H1 (cell line): ENCODE measurements around the gene P2RX1. TPM values are rescaled to one million over a fixed set of nuclear protein-coding genes. Genes with fewer than 3 reads are reported as not detected.
"Not testable (repeated sequence)": the region's sequence is repeated elsewhere in the genome, so short reads cannot be mapped to it uniquely, and the experiment has no call there.

ENCODE experiments used
- CTCF ChIA-PET: fragments of 300-600 bp; sonication (Branson Sonifier 250); formaldehyde crosslinking; loops from one replicate; lab custom pipeline; 2021; ENCODE audit not compliant: partially characterized antibody; lab: Charles Lee
- POLR2A ChIA-PET: fragments of 300-600 bp; sonication (Branson Sonifier 250); formaldehyde crosslinking; loops from one replicate; lab custom pipeline; 2021; ENCODE audit warnings: inconsistent platforms; ENCODE audit not compliant: partially characterized antibody; lab: Charles Lee
- DNase-seq, 2 experiments: peaks; one replicate each; pipeline versions ENCODE4 v3.0.0 to v3.0.0-alpha.2; 2010 to 2022; ENCODE audit warnings: low spot score in 2 of 2, low read depth in 1 of 2, mixed read lengths in 1 of 2
- FAIRE-seq: peaks from 2 replicates; lab custom pipeline; 2011; peaks lifted over from hg19 to GRCh38; lab: Jason Lieb, UNC
- H2AFZ ChIP-seq: 2 replicates; pipeline ENCODE4 v1.8.1; 2012; ENCODE audit warnings: low read length, inconsistent platforms
- H2AK5ac ChIP-seq: 2 replicates; pipeline ENCODE4 v1.6.1; 2013; ENCODE audit warnings: low read depth, low read length
- H2BK120ac ChIP-seq: replicated peaks from 2 replicates; pipeline ENCODE3; 2013; ENCODE audit warnings: low read depth, low read length, inconsistent platforms
- H2BK12ac ChIP-seq: 2 replicates; pipeline ENCODE4 v1.6.1; 2013; ENCODE audit warnings: low read depth, low read length
- H2BK15ac ChIP-seq: 2 replicates; pipeline ENCODE4 v1.6.1; 2013; ENCODE audit warnings: low read length
- H2BK20ac ChIP-seq: 2 replicates; pipeline ENCODE4 v1.6.1; 2013; ENCODE audit warnings: low read length
- H2BK5ac ChIP-seq: 2 replicates; pipeline ENCODE4 v1.6.1; 2013; ENCODE audit warnings: low read depth, low read length
- H3K14ac ChIP-seq: 2 replicates; pipeline ENCODE4 v1.6.1; 2013; ENCODE audit warnings: inconsistent platforms; ENCODE audit not compliant: insufficient read length
- H3K18ac ChIP-seq: 2 replicates; pipeline ENCODE4 v1.6.1; 2013; ENCODE audit warnings: low read length; ENCODE audit errors: extremely low read depth
- H3K23ac ChIP-seq: 2 replicates; pipeline ENCODE4 v1.6.1; 2013; ENCODE audit warnings: inconsistent platforms; ENCODE audit not compliant: insufficient read length
- H3K23me2 ChIP-seq: 2 replicates; pipeline ENCODE4 v1.6.1; 2013; ENCODE audit warnings: low read depth, low read length
- H3K27ac ChIP-seq: 2 replicates; pipeline ENCODE4 v1.6.1; 2011; ENCODE audit warnings: low read depth, low read length, inconsistent platforms
- H3K27me3 ChIP-seq, 4 experiments: replicated peaks in 1 of 4; 1 replicate in 1 of 4; 2 replicates in 3 of 4; pipeline versions ENCODE4 v1.6.1 to v1.8.1; 2011 to 2013; ENCODE audit warnings: low read length in 3 of 4, mild to moderate bottlenecking in 3 of 4, inconsistent platforms in 2 of 4, mixed read lengths in 2 of 4, moderate library complexity in 1 of 4; ENCODE audit not compliant: control insufficient read depth in 3 of 4, insufficient read depth in 3 of 4; ENCODE audit errors: extremely low read depth in 1 of 4
- H3K36me3 ChIP-seq, 4 experiments: 2 replicates each; pipeline versions ENCODE4 v1.6.1 to v1.8.1; 2011 to 2013; ENCODE audit warnings: mild to moderate bottlenecking in 4 of 4, low read length in 3 of 4, moderate library complexity in 2 of 4, control low read depth in 1 of 4, inconsistent platforms in 1 of 4; ENCODE audit not compliant: insufficient read depth in 4 of 4, control insufficient read depth in 2 of 4
- H3K4ac ChIP-seq: replicated peaks from 2 replicates; pipeline ENCODE3; 2013; ENCODE audit warnings: low read length, low read depth, mixed read lengths, inconsistent platforms; ENCODE audit not compliant: insufficient read length
- H3K4me1 ChIP-seq, 4 experiments: replicated peaks in 1 of 4; 1 replicate in 1 of 4; 2 replicates in 3 of 4; pipeline versions ENCODE4 v1.6.1 to v1.8.1; 2011 to 2013; ENCODE audit warnings: low read length in 3 of 4, inconsistent platforms in 2 of 4, mixed read lengths in 1 of 4; ENCODE audit not compliant: insufficient read depth in 4 of 4, control insufficient read depth in 3 of 4
- H3K4me2 ChIP-seq, 2 experiments: 2 replicates each; pipeline versions ENCODE4 v1.6.1 to v1.8.1; 2011 to 2013; ENCODE audit warnings: low read depth in 2 of 2, low read length in 2 of 2, control low read depth in 1 of 2, inconsistent platforms in 1 of 2, mild to moderate bottlenecking in 1 of 2; ENCODE audit not compliant: insufficient read depth in 1 of 2
- H3K4me3 ChIP-seq, 4 experiments: fragments of 200-600, 300-600 bp in 1 of 4; sonication (generic), shearing (Covaris generic), sonication (Bioruptor Twin) in 1 of 4; 2 replicates each; pipeline versions ENCODE4 v1.5.1 to v1.8.1; 2011 to 2016; ENCODE audit warnings: low read length in 4 of 4, low read depth in 3 of 4, control low read depth in 2 of 4, inconsistent platforms in 2 of 4, mild to moderate bottlenecking in 2 of 4, mixed read lengths in 1 of 4, moderate library complexity in 1 of 4; ENCODE audit not compliant: insufficient read depth in 2 of 4; ENCODE audit errors: extremely low read depth in 1 of 4
- H3K56ac ChIP-seq: replicated peaks from 2 replicates; pipeline ENCODE3; 2013; ENCODE audit warnings: low read depth, mild to moderate bottlenecking, mixed read lengths, low read length, inconsistent platforms; ENCODE audit not compliant: insufficient read length
- H3K79me1 ChIP-seq: 2 replicates; pipeline ENCODE4 v1.6.1; 2013; ENCODE audit warnings: low read depth, low read length, control low read depth
- H3K79me2 ChIP-seq, 2 experiments: 2 replicates each; pipeline versions ENCODE4 v1.6.1 to v1.8.1; 2012 to 2013; ENCODE audit warnings: low read length in 2 of 2, mild to moderate bottlenecking in 2 of 2, inconsistent platforms in 1 of 2; ENCODE audit not compliant: insufficient read depth in 2 of 2, control insufficient read depth in 1 of 2
- H3K9ac ChIP-seq, 4 experiments: replicated peaks in 1 of 4; 1 replicate in 1 of 4; 2 replicates in 3 of 4; pipeline versions ENCODE4 v1.6.1 to v1.8.1; 2011 to 2013; ENCODE audit warnings: low read depth in 3 of 4, low read length in 3 of 4, control low read depth in 2 of 4, mild to moderate bottlenecking in 2 of 4, moderate library complexity in 2 of 4, inconsistent platforms in 1 of 4; ENCODE audit errors: extremely low read depth in 1 of 4
- H3K9me3 ChIP-seq, 2 experiments: 2 replicates each; pipeline versions ENCODE4 v1.6.1 to v1.8.1; 2012 to 2013; ENCODE audit warnings: mild to moderate bottlenecking in 2 of 2, moderate library complexity in 2 of 2, control low read depth in 1 of 2, inconsistent platforms in 1 of 2, low read depth in 1 of 2, low read length in 1 of 2, mixed read lengths in 1 of 2; ENCODE audit not compliant: insufficient read depth in 2 of 2
- H4K20me1 ChIP-seq, 2 experiments: replicated peaks in 1 of 2; 2 replicates each; pipeline versions ENCODE3 to v1.8.1; 2011 to 2013; ENCODE audit warnings: inconsistent platforms in 2 of 2, low read length in 2 of 2, mild to moderate bottlenecking in 1 of 2; ENCODE audit not compliant: insufficient read depth in 2 of 2, control insufficient read depth in 1 of 2
- H4K5ac ChIP-seq: 2 replicates; pipeline ENCODE4 v1.6.1; 2013; ENCODE audit warnings: low read length, low read depth, mixed read lengths, inconsistent platforms; ENCODE audit not compliant: insufficient read length
- H4K8ac ChIP-seq: 2 replicates; pipeline ENCODE4 v1.8.0; 2013; ENCODE audit warnings: mild to moderate bottlenecking, moderate library complexity, low read length, inconsistent platforms; ENCODE audit not compliant: insufficient read depth; ENCODE audit errors: extremely low read depth
- H4K91ac ChIP-seq: replicated peaks from 2 replicates; pipeline ENCODE3; 2013; ENCODE audit warnings: low read length, mixed read lengths, inconsistent platforms; ENCODE audit not compliant: insufficient read length
- WGBS, 2 experiments: shearing (Covaris generic) in 1 of 2; methylation state at CpG; one replicate each; pipeline versions ENCODE4 v1.1.6 to v1.1.7; 2013 to 2015; ENCODE audit warnings: low lambda C conversion rate in 2 of 2, mixed read lengths in 2 of 2, inconsistent platforms in 1 of 2, low coverage in 1 of 2, missing lambda C conversion rate in 1 of 2; ENCODE audit not compliant: insufficient replicate concordance in 2 of 2, insufficient coverage in 1 of 2, insufficient read length in 1 of 2; ENCODE audit errors: extremely low coverage in 1 of 2, missing lambda C conversion rate in 1 of 2; 5-methylcytosine and 5-hydroxymethylcytosine counted together
- polyA plus RNA-seq, 7 experiments: library from polyadenylated mRNA; depleted of rRNA in 3 of 7; stranded (reverse) in 5 of 7; unstranded in 2 of 7; fragments of >200 nt in 5 of 7; fragments of 200-250 nt in 2 of 7; gene quantifications; 1 replicate in 5 of 7; 2 replicates in 1 of 7; 4 replicates in 1 of 7; pipeline versions ENCODE4 v1.2.1 to v1.2.3, GENCODE V29; 2011 to 2013; ENCODE audit warnings: missing spikeins in 2 of 7, mixed read lengths in 2 of 7
- total RNA-seq: library from RNA; stranded (reverse); fragmentation: NEBNext Ultra II Directional; extraction: Animal tissue kit (Norgen Biotek cat#: 25700); gene quantifications from 2 replicates; pipeline ENCODE4 v1.2.1, GENCODE V29; 2021

Gene P2RX1
- total and polyA plus RNA-seq, 2 of the 8 experiments (the other 6 are each of a cell fraction or from before 2014, with no cell fraction given): 0.45 to 1.1 TPM

- H3K4me1 ChIP-seq, FAIRE-seq, H3K9ac ChIP-seq, H2AFZ ChIP-seq, H3K4me2 ChIP-seq, H3K9me3 ChIP-seq, H3K18ac ChIP-seq, H3K14ac ChIP-seq, H2AK5ac ChIP-seq, POLR2A ChIA-PET, H2BK15ac ChIP-seq, H2BK5ac ChIP-seq, H3K27me3 ChIP-seq, H3K56ac ChIP-seq, H3K27ac ChIP-seq, H3K36me3 ChIP-seq, H4K20me1 ChIP-seq, H4K5ac ChIP-seq, H2BK120ac ChIP-seq, DNase-seq, H3K79me2 ChIP-seq, H4K91ac ChIP-seq, H4K8ac ChIP-seq, H3K23ac ChIP-seq, H2BK12ac ChIP-seq, H3K79me1 ChIP-seq, H3K4me3 ChIP-seq, H3K23me2 ChIP-seq, H3K4ac ChIP-seq, H2BK20ac ChIP-seq: not testable (repeated sequence)
- CTCF ChIA-PET: interaction anchor here (4.6 kb wide), 1 partner anchor 9 kb away, joined by 40 read pairs; the partner anchor contains the start of gene NCBP3
- no CpG with 5 or more reads among the region's 36 CpGs for WGBS, 2 experiments
Measured at GRCh38 chr17:3854204-3854603, 62.1 kb downstream of the P2RX1 start.
